ENCODE results near the gene MLLT1.
"Not testable (repeated sequence)": the region's sequence is repeated elsewhere in the genome, so short reads cannot be mapped to it uniquely, and the experiment has no call there.

MLLT1 gene

GRCh38 chr19:6288737-6289136 is 9.0 kb upstream of the MLLT1 start:
- Mint-ChIP-seq H3K9me3 (peaks cover 0 to 7% of the 10 kb centered on the region in 2 donors), H3K36me3 (ENCODE audit: insufficient read depth) (peaks cover 3% of the 10 kb centered on the region), H3K4me1 (ENCODE audit: low read depth in 2 of 2) (no peaks in the 10 kb centered on the region), H3K27ac (no peak overlapping the region), H3K27me3 (no peaks in the 10 kb centered on the region), H3K4me3 (no peak overlapping the region)
- no peak for ATAC-seq (replicated peaks)
- no peak for DNase-seq

- Mint-ChIP-seq H3K27ac (no peak overlapping the region), H3K36me3 (ENCODE audit: insufficient read depth) (peaks cover 3% of the 10 kb centered on the region), H3K4me3 (no peak overlapping the region), H3K9me3 (peaks cover 0 to 7% of the 10 kb centered on the region in 2 donors), H3K27me3 (no peaks in the 10 kb centered on the region), H3K4me1 (ENCODE audit: low read depth in 2 of 2) (no peaks in the 10 kb centered on the region)
- ATAC-seq (replicated peaks) = no peak
- DNase-seq = no peak
These were observed 7.6 kb upstream of the MLLT1 start for GRCh38 chr19:6287269-6287885.

- Mint-ChIP-seq H3K9me3 (peaks cover 0 to 7% of the 10 kb centered on the region in 2 donors), H3K4me3 (no peak overlapping the region), H3K27me3 (no peaks in the 10 kb centered on the region), H3K36me3 (ENCODE audit: insufficient read depth) (peaks cover 3% of the 10 kb centered on the region), H3K4me1 (ENCODE audit: low read depth in 2 of 2) (no peaks in the 10 kb centered on the region), H3K27ac (no peak overlapping the region)
- no peak for ATAC-seq (replicated peaks)
- DNase-seq = no peak
These were observed 6.9 kb upstream of the MLLT1 start for GRCh38 chr19:6286676-6287075.

- H3K27ac Mint-ChIP-seq; H3K9me3 Mint-ChIP-seq; H3K27me3 Mint-ChIP-seq; H3K4me3 Mint-ChIP-seq; DNase-seq; ATAC-seq (replicated peaks): not testable (repeated sequence)
- peaks cover 18 to 21% of the 10 kb centered on the region in 2 donors for H3K4me1 Mint-ChIP-seq (ENCODE audit: low read depth in 2 of 2)
- peaks cover 18% of the 10 kb centered on the region for H3K36me3 Mint-ChIP-seq (ENCODE audit: insufficient read depth)
These were observed 2.6 kb upstream of the MLLT1 start for GRCh38 chr19:6282393-6282792.

GRCh38 chr19:6279620-6279930 is 200 bp downstream of the MLLT1 start:
- Mint-ChIP-seq H3K4me3 (peak overlapping the region; percentile 80 to 85), H3K27me3 (no peaks in the 10 kb centered on the region), H3K36me3 (ENCODE audit: insufficient read depth) (peaks cover 18% of the 10 kb centered on the region), H3K27ac (peak overlapping the region; percentile 88 to 92), H3K4me1 (ENCODE audit: low read depth in 2 of 2) (peaks cover 37 to 41% of the 10 kb centered on the region in 2 donors), H3K9me3 (no peaks in the 10 kb centered on the region)
- ATAC-seq (replicated peaks) (peak; percentile 58), DNase-seq (no peak)

- H3K4me3 Mint-ChIP-seq = peak overlapping the region; percentile 85
- no peaks in the 10 kb centered on the region for H3K27me3 Mint-ChIP-seq
- DNase-seq = peak in 1 of 3 experiments; percentile 11
- peak overlapping the region; percentile 88 to 92 for H3K27ac Mint-ChIP-seq
- H3K36me3 Mint-ChIP-seq (ENCODE audit: insufficient read depth) = peaks cover 18% of the 10 kb centered on the region
- peaks cover 38 to 43% of the 10 kb centered on the region in 2 donors for H3K4me1 Mint-ChIP-seq (ENCODE audit: low read depth in 2 of 2)
- H3K9me3 Mint-ChIP-seq = no peaks in the 10 kb centered on the region
- no peak for ATAC-seq (replicated peaks)
These were observed 795 bp downstream of the MLLT1 start for GRCh38 chr19:6278740-6279619.

- Mint-ChIP-seq H3K27ac (peak overlapping the region; percentile 88 to 92), H3K27me3 (no peaks in the 10 kb centered on the region), H3K4me3 (peak overlapping the region; percentile 85), H3K4me1 (ENCODE audit: low read depth in 2 of 2) (peaks cover 40 to 45% of the 10 kb centered on the region in 2 donors), H3K36me3 (ENCODE audit: insufficient read depth) (peaks cover 18% of the 10 kb centered on the region), H3K9me3 (no peaks in the 10 kb centered on the region)
- ATAC-seq (replicated peaks) (no peak), DNase-seq (no peak)
These were observed 1.7 kb downstream of the MLLT1 start for GRCh38 chr19:6278051-6278450.

GRCh38 chr19:6276447-6276846 is 3.3 kb downstream of the MLLT1 start:
- H3K4me3 Mint-ChIP-seq = peak overlapping the region in 1 of 2 donors; percentile 17
- H3K27me3 Mint-ChIP-seq = no peaks in the 10 kb centered on the region
- DNase-seq = no peak
- peaks cover 48 to 53% of the 10 kb centered on the region in 2 donors for H3K4me1 Mint-ChIP-seq (ENCODE audit: low read depth in 2 of 2)
- H3K27ac Mint-ChIP-seq = no peak overlapping the region
- H3K9me3 Mint-ChIP-seq = no peaks in the 10 kb centered on the region
- H3K36me3 Mint-ChIP-seq (ENCODE audit: insufficient read depth) = peaks cover 20% of the 10 kb centered on the region
- no peak for ATAC-seq (replicated peaks)

- Mint-ChIP-seq H3K9me3 (no peaks in the 10 kb centered on the region), H3K27ac (peak overlapping the region in 1 of 2 donors; percentile 35), H3K4me1 (ENCODE audit: low read depth in 2 of 2) (peaks cover 54 to 61% of the 10 kb centered on the region in 2 donors), H3K4me3 (no peak overlapping the region), H3K36me3 (ENCODE audit: insufficient read depth) (peaks cover 21% of the 10 kb centered on the region), H3K27me3 (no peaks in the 10 kb centered on the region)
- DNase-seq (no peak), ATAC-seq (replicated peaks) (no peak)
These were observed 4.5 kb downstream of the MLLT1 start for GRCh38 chr19:6275170-6275744.

- no peak for DNase-seq
- Mint-ChIP-seq H3K27ac (peak overlapping the region in 1 of 2 donors; percentile 35), H3K4me3 (no peak overlapping the region), H3K27me3 (no peaks in the 10 kb centered on the region), H3K4me1 (ENCODE audit: low read depth in 2 of 2) (peaks cover 56 to 64% of the 10 kb centered on the region in 2 donors), H3K36me3 (ENCODE audit: insufficient read depth) (peaks cover 21% of the 10 kb centered on the region), H3K9me3 (no peaks in the 10 kb centered on the region)
- ATAC-seq (replicated peaks) = no peak
These were observed 5.0 kb downstream of the MLLT1 start for GRCh38 chr19:6274756-6275155.

GRCh38 chr19:6273701-6274601 is 5.8 kb downstream of the MLLT1 start:
- H3K36me3 Mint-ChIP-seq (ENCODE audit: insufficient read depth) = peaks cover 24% of the 10 kb centered on the region
- no peaks in the 10 kb centered on the region for H3K27me3 Mint-ChIP-seq
- H3K9me3 Mint-ChIP-seq = no peaks in the 10 kb centered on the region
- no peak overlapping the region for H3K4me3 Mint-ChIP-seq
- peaks cover 55 to 62% of the 10 kb centered on the region in 2 donors for H3K4me1 Mint-ChIP-seq (ENCODE audit: low read depth in 2 of 2)
- no peak for DNase-seq
- peak overlapping the region in 1 of 2 donors; percentile 35 for H3K27ac Mint-ChIP-seq
- no peak for ATAC-seq (replicated peaks)

- Mint-ChIP-seq H3K9me3 (no peaks in the 10 kb centered on the region), H3K27ac (peak overlapping the region; percentile 59 to 66), H3K36me3 (ENCODE audit: insufficient read depth) (peaks cover 17% of the 10 kb centered on the region), H3K4me3 (no peak overlapping the region), H3K4me1 (ENCODE audit: low read depth in 2 of 2) (peaks cover 48 to 53% of the 10 kb centered on the region in 2 donors), H3K27me3 (no peaks in the 10 kb centered on the region)
- ATAC-seq (replicated peaks) = no peak
- DNase-seq = no peak
These were observed 6.7 kb downstream of the MLLT1 start for GRCh38 chr19:6272913-6273600.
